T-cell (primary cell): ENCODE measurements around the gene PID1. TPM values are rescaled to one million over a fixed set of nuclear protein-coding genes. Genes with fewer than 3 reads are reported as not detected.

Experiments
- ATAC-seq, 4 experiments: fragments of 200-7000 bp in 3 of 4; fragments of 150-1000 bp in 1 of 4; cut with Tn5 transposase; replicated peaks in 1 of 4; 1 replicate in 3 of 4; 2 replicates in 1 of 4; pipeline ENCODE4 v1.10.0; 2021; ENCODE audit warnings: moderate library complexity in 3 of 4, mild to moderate bottlenecking in 2 of 4, moderate number of reproducible peaks in 1 of 4
- CTCF ChIA-PET, 2 donors: fragments of 300-600 bp; sonication (Branson Sonifier 250); formaldehyde crosslinking; loops; one replicate each; lab custom pipeline; 2022; ENCODE audit warnings: antibody characterized with exemption in 2 of 2; lab: Charles Lee
- POLR2A ChIA-PET, 2 donors: fragments of 300-600 bp; sonication (Branson Sonifier 250); formaldehyde crosslinking; loops; one replicate each; lab custom pipeline; 2022; ENCODE audit warnings: antibody characterized with exemption in 2 of 2; lab: Charles Lee
- DNase-seq, 35 experiments: peaks; one replicate each; pipeline versions ENCODE4 v3.0.0 to v3.0.0-alpha.2; 2013 to 2023
- H3K27ac ChIP-seq: one replicate; pipeline ENCODE4 v1.5.1; 2013; ENCODE audit warnings: low read length
- H3K27me3 ChIP-seq, 2 experiments: replicated peaks in 1 of 2; 1 replicate in 1 of 2; 2 replicates in 1 of 2; pipeline versions ENCODE4 v1.6.1 to v1.7.0; 2013; ENCODE audit warnings: low read length in 1 of 2, mixed read lengths in 1 of 2; ENCODE audit not compliant: control insufficient read depth in 2 of 2, insufficient read depth in 2 of 2; ENCODE audit errors: extremely low read depth in 1 of 2
- H3K36me3 ChIP-seq, 2 donors: 1 replicate in 1 of 2; 2 replicates in 1 of 2; pipeline versions ENCODE4 v1.6.1 to v1.7.0; 2013; ENCODE audit warnings: low read length in 1 of 2; ENCODE audit not compliant: control insufficient read depth in 2 of 2, insufficient read depth in 1 of 2; ENCODE audit errors: extremely low read depth in 1 of 2
- H3K4me1 ChIP-seq, 2 experiments: 1 replicate in 1 of 2; 2 replicates in 1 of 2; pipeline versions ENCODE4 v1.6.1 to v1.7.0; 2013; ENCODE audit warnings: low read length in 2 of 2, mixed read lengths in 1 of 2; ENCODE audit not compliant: insufficient read depth in 2 of 2, control insufficient read depth in 1 of 2; ENCODE audit errors: extremely low read depth in 1 of 2
- H3K4me3 ChIP-seq, 2 donors: 1 replicate in 1 of 2; 2 replicates in 1 of 2; pipeline versions ENCODE4 v1.5.1 to v1.7.0; 2013; ENCODE audit warnings: mild to moderate bottlenecking in 2 of 2, low read length in 1 of 2, moderate library complexity in 1 of 2; ENCODE audit not compliant: control insufficient read depth in 1 of 2; ENCODE audit errors: extremely low read depth in 1 of 2
- H3K9me3 ChIP-seq: 2 replicates; pipeline ENCODE4 v1.7.0; 2013
- H3K27ac Mint-ChIP-seq, 2 donors: one replicate each; pipeline ENCODE4 v1.8.0; 2020 to 2021; ENCODE audit warnings: mild to moderate bottlenecking in 2 of 2, mixed read lengths in 2 of 2
- H3K27me3 Mint-ChIP-seq, 2 donors: one replicate each; pipeline ENCODE4 v1.8.0; 2021 to 2022; ENCODE audit warnings: mixed read lengths in 2 of 2
- H3K36me3 Mint-ChIP-seq: one replicate; pipeline ENCODE4 v1.8.0; 2021; ENCODE audit warnings: mixed read lengths
- H3K4me1 Mint-ChIP-seq, 3 donors: one replicate each; pipeline ENCODE4 v1.8.0; 2020 to 2022; ENCODE audit warnings: mixed read lengths in 3 of 3, mild to moderate bottlenecking in 1 of 3
- H3K4me3 Mint-ChIP-seq, 3 donors: one replicate each; pipeline ENCODE4 v1.8.0; 2020 to 2022; ENCODE audit warnings: mild to moderate bottlenecking in 3 of 3, mixed read lengths in 3 of 3, moderate library complexity in 3 of 3
- H3K9me3 Mint-ChIP-seq, 3 donors: one replicate each; pipeline ENCODE4 v1.8.0; 2020 to 2022; ENCODE audit warnings: mixed read lengths in 3 of 3
- WGBS: methylation state at CpG from one replicate; pipeline ENCODE4 v1.1.5; 2013; ENCODE audit warnings: missing lambda C conversion rate; ENCODE audit not compliant: insufficient coverage; 5-methylcytosine and 5-hydroxymethylcytosine counted together
- total RNA-seq, 35 experiments: library from RNA in 6 of 35; stranded (reverse) in 6 of 35; fragments of 120-200 nt in 1 of 35; gene quantifications; one replicate each; pipeline versions ENCODE4 v1.2.1 to v1.2.4 and lab custom pipeline; 2013 to 2026

PID1 gene
- total RNA-seq, 5 donors from 2014 or later (not counting 1 experiment from before 2014, with no cell fraction given): 0.20 to 0.36 (median 0.25) TPM; not detected in 2

- Mint-ChIP-seq H3K4me3 (no peak overlapping the region), H3K27me3 (no peaks in the 10 kb centered on the region)
These were observed 69.6 kb downstream of the PID1 start for GRCh38 chr2:229201521-229201920.

GRCh38 chr2:229199267-229199666, 71.8 kb downstream of the PID1 start:
- Histone ChIP-seq H3K4me1 (no peaks in the 10 kb centered on the region), H3K27ac (no peak overlapping the region), H3K4me3 (no peak overlapping the region), H3K36me3 (no peaks in the 10 kb centered on the region), H3K9me3 (no peaks in the 10 kb centered on the region), H3K27me3 (no peaks in the 10 kb centered on the region)
- ATAC-seq (no peak), DNase-seq (no peak)
- Mint-ChIP-seq H3K27ac (no peak overlapping the region), H3K4me3 (no peak overlapping the region), H3K27me3 (no peaks in the 10 kb centered on the region), H3K36me3 (no peaks in the 10 kb centered on the region), H3K4me1 (no peaks in the 10 kb centered on the region), H3K9me3 (peaks cover 0 to 12% (median 7%) of the 10 kb centered on the region in 3 donors)
- POLR2A ChIA-PET: no interaction called here
- WGBS: no CpG with 5 or more reads among the region's 2 CpGs
- CTCF ChIA-PET: no interaction called here

More at GRCh38 chr2:229201521-229201920, 69.6 kb downstream of the PID1 start:
- no peaks in the 10 kb centered on the region for H3K36me3 ChIP-seq
- DNase-seq (no peak), ATAC-seq (no peak)
- no peaks in the 10 kb centered on the region for H3K9me3 ChIP-seq
- Mint-ChIP-seq H3K27ac (no peak overlapping the region), H3K9me3 (peaks cover 0 to 18% (median 10%) of the 10 kb centered on the region in 3 donors), H3K36me3 (no peaks in the 10 kb centered on the region), H3K4me1 (no peaks in the 10 kb centered on the region)
- 81% methylated on average over 5 of the region's 7 CpGs for WGBS
- no peaks in the 10 kb centered on the region for H3K4me1 ChIP-seq
- H3K27me3 ChIP-seq: no peaks in the 10 kb centered on the region
- no peak overlapping the region for H3K27ac ChIP-seq
- H3K4me3 ChIP-seq: no peak overlapping the region
- ChIA-PET CTCF (no interaction called here), POLR2A (no interaction called here)

GRCh38 chr2:229196448-229196847, 74.6 kb downstream of the PID1 start:
- Mint-ChIP-seq H3K36me3 (no peaks in the 10 kb centered on the region), H3K9me3 (peaks cover 0 to 12% (median 0%) of the 10 kb centered on the region in 3 donors), H3K27me3 (no peaks in the 10 kb centered on the region), H3K4me3 (no peak overlapping the region), H3K4me1 (no peaks in the 10 kb centered on the region), H3K27ac (no peak overlapping the region)
- ChIA-PET CTCF (no interaction called here), POLR2A (no interaction called here)
- H3K9me3 ChIP-seq: no peaks in the 10 kb centered on the region
- no peaks in the 10 kb centered on the region for H3K4me1 ChIP-seq
- no peaks in the 10 kb centered on the region for H3K27me3 ChIP-seq
- DNase-seq (no peak), ATAC-seq (no peak)
- no CpG with 5 or more reads among the region's 2 CpGs for WGBS
- no peak overlapping the region for H3K27ac ChIP-seq
- no peak overlapping the region for H3K4me3 ChIP-seq
- H3K36me3 ChIP-seq: no peaks in the 10 kb centered on the region

GRCh38 chr2:229195346-229195947, 75.6 kb downstream of the PID1 start:
- Histone ChIP-seq H3K4me3 (no peak overlapping the region), H3K27ac (no peak overlapping the region), H3K27me3 (no peaks in the 10 kb centered on the region), H3K4me1 (no peaks in the 10 kb centered on the region), H3K36me3 (no peaks in the 10 kb centered on the region), H3K9me3 (no peaks in the 10 kb centered on the region)
- H3K4me1 Mint-ChIP-seq: no peaks in the 10 kb centered on the region
- H3K27me3 Mint-ChIP-seq: no peaks in the 10 kb centered on the region
- CTCF ChIA-PET: no interaction called here
- no peak for ATAC-seq
- H3K27ac Mint-ChIP-seq: no peak overlapping the region
- H3K9me3 Mint-ChIP-seq: peaks cover 0 to 9% (median 0%) of the 10 kb centered on the region in 3 donors
- no peak overlapping the region for H3K4me3 Mint-ChIP-seq
- POLR2A ChIA-PET: no interaction called here
- H3K36me3 Mint-ChIP-seq: no peaks in the 10 kb centered on the region
- no peak for DNase-seq
- no CpG with 5 or more reads among the region's 1 CpG for WGBS

- peaks cover 2 to 3% (median 2%) of the 10 kb centered on the region in 3 donors for H3K9me3 Mint-ChIP-seq
- CTCF ChIA-PET: no interaction called here
- Histone ChIP-seq H3K9me3 (no peaks in the 10 kb centered on the region), H3K36me3 (no peaks in the 10 kb centered on the region), H3K27me3 (no peaks in the 10 kb centered on the region), H3K27ac (no peak overlapping the region), H3K4me1 (no peaks in the 10 kb centered on the region), H3K4me3 (no peak overlapping the region)
- no peak overlapping the region for H3K4me3 Mint-ChIP-seq
- WGBS: 100% methylated on average over 1 of the region's 3 CpGs
- no peak for DNase-seq
- H3K4me1 Mint-ChIP-seq: no peaks in the 10 kb centered on the region
- no peaks in the 10 kb centered on the region for H3K36me3 Mint-ChIP-seq
- ATAC-seq: no peak
- no peak overlapping the region for H3K27ac Mint-ChIP-seq
- H3K27me3 Mint-ChIP-seq: no peaks in the 10 kb centered on the region
- POLR2A ChIA-PET: no interaction called here
These were observed 77.8 kb downstream of the PID1 start for GRCh38 chr2:229193281-229193680.

- Mint-ChIP-seq H3K27ac (no peak overlapping the region), H3K9me3 (peaks cover 9 to 21% (median 14%) of the 10 kb centered on the region in 3 donors), H3K4me3 (no peak overlapping the region), H3K27me3 (peaks cover 0 to 5% of the 10 kb centered on the region in 2 donors), H3K36me3 (no peaks in the 10 kb centered on the region), H3K4me1 (no peaks in the 10 kb centered on the region)
- ChIA-PET CTCF (no interaction called here), POLR2A (no interaction called here)
- Histone ChIP-seq H3K4me3 (no peak overlapping the region), H3K4me1 (no peaks in the 10 kb centered on the region), H3K9me3 (no peaks in the 10 kb centered on the region), H3K27me3 (no peaks in the 10 kb centered on the region), H3K27ac (no peak overlapping the region), H3K36me3 (no peaks in the 10 kb centered on the region)
- DNase-seq (no peak), ATAC-seq (no peak)
- WGBS: no CpG with 5 or more reads among the region's 1 CpG
These were observed 79.7 kb downstream of the PID1 start for GRCh38 chr2:229191413-229191812.
